HG03342 (cell line): Measurements from ENCODE around the gene CLCN5.

Source experiments
- ATAC-seq: cut with Tn5 transposase; IDR thresholded peaks from one replicate; pipeline ENCODE4 v1.9.1; 2021; ENCODE audit warnings: mild to moderate bottlenecking, moderate library complexity; ENCODE audit not compliant: unreplicated experiment

Gene CLCN5

DNA sequence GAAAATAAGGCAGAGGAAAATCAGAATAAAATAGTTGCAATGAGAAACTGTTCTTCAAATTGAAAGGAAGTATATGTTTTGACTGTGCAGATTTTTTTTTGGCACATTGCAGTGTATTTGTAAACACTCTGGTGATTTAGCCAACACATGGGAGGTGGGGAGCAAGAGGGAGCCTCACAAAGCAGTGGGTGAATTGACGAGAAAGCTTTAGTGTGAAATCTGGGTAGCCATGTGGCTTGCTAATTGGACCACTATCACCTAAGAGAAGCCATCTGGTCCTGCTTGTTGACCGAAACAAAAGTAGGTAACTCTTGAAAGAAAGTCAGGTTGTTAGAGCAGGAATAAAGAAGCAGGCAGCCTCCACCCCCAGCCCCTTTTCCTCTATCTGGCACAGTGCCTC lies 10.4 kb downstream of the CLCN5 start:
- no peak for ATAC-seq

DNA sequence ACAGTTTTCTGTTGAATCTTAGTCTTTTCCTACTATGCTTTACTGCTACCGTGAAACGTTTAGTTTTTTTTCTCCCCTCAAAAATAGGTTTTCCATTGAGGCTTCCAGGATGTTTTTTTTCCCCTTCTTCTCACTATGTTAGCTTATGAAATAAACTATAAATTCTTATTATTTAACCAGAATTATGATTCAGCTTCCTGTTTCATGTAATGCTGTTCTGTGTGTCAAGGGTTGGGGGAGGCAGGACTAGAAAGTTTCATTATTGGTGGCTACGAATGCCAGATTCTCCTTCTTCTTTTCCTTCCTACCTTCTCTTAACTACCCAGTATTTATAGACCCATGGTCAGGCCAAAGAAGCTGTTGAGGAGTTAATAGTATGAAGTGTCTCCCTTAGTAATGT lies 11.8 kb downstream of the CLCN5 start:
- ATAC-seq: no peak

GRCh38 chrX:49934729-49935128 lies 12.3 kb downstream of the CLCN5 start:
- no peak for ATAC-seq

GRCh38 chrX:49947781-49948180 lies 25.4 kb downstream of the CLCN5 start:
- no peak for ATAC-seq

- no peak for ATAC-seq
These were observed 27.6 kb downstream of the CLCN5 start for GRCh38 chrX:49949961-49950360.

GRCh38 chrX:49951524-49952193 lies 29.3 kb downstream of the CLCN5 start:
- no peak for ATAC-seq

DNA sequence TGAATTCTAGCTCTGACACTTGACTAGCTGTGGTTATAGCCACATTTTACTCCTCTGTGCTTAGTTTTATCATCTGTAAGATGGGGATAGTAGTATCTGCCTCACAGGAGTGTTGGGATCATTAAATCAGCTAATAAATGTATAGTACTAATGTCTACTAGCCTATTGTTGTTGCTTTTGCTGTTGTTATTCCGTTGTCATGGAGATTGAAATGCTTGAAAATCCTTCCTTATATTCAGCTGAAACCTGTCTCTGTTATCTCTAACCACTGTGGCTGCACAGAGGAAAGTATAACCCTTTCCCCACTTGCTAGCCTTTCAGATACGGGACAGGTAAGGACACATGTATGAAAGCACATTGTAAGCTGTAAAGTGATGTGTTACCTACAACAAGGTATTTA lies 33.9 kb downstream of the CLCN5 start:
- no peak for ATAC-seq

GRCh38 chrX:49958727-49959485 lies 36.5 kb downstream of the CLCN5 start:
- no peak for ATAC-seq

GRCh38 chrX:49959602-49960001 lies 37.2 kb downstream of the CLCN5 start:
- ATAC-seq: no peak

DNA sequence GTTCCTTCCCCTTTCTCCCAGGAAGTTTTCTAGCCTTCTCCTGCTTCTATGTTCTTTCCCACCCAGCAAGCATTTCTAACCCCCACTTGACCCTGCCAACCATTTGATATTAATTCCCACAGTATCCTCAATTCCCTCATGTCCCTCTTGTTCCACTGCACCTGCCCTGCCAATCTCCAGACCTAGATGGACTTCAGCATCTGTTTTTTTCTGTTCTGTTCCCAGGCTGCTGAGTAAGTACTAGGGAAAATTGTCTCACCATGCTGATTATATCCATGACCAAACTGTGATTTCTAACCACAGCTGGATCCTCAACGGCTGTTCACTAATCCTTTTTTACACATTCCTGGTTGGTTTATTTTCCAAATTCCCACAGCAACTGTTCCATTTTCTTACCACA lies 37.7 kb downstream of the CLCN5 start:
- no peak for ATAC-seq

DNA sequence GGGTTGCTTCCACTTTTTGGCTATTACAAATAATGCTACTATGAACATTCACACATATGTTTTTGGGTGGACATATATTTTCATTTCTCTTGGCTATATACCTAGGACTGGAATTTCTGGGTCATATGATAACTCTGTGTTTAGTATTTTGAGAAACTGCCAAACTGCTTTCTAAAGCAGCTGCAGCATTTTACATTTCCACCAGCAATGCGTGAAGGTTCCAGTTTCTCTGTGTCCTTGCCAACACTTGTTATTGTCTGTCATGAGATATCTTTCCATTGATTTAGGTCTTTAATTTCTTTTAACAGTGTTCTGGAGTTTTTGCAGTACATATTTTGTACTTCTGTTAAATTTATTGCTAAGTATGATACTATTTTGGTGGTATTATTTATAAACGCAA lies 48.3 kb downstream of the CLCN5 start:
- no peak for ATAC-seq

DNA sequence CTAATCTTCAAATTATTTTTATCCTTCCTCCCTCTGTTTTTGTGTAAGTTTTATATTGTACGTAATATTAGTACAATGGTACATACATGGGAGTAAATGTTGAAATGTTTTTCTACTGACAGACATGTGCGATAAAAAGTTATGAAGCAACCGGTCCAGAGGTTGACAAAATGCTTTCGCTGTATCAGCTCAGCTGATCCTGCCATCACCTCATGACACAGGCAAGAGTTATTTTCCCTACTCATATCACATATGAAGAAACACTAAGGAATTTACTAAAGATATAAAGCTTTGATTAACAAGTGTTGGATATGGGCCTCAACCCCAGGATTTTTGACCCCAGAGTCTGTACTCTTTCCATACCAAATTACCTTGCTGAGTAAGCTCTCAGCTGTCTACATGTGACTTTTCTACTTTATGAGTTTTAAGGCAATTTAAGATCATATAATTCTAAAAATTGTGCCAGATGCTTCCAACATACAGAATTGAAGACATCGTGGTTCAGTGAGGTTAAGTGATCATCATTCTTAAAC lies 50.0 kb downstream of the CLCN5 start:
- ATAC-seq: no peak

DNA sequence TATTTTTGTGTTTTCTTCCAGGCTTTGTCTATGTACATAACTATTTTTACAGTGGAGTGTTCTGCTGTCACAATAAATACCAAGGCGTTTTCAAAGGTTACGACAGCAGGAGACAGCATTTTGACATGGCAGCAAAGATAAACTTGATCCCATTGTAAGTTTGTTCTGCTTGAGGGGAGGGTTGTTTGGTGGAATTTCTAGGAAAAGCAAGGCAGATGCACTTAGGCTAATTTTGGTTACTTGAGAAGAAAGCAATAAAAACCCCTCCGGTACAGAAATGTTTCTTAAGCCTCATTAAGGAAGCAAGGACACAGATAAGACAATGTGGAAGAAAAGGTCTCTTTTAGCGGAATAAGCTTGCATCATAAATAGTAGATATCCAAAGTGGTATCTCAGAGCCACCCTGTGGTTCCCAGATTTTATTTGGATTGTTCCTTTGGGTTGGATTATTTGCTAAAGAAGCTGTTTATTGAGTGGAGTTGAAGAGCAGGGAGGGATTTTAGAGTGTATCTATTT lies 54.3 kb downstream of the CLCN5 start:
- ATAC-seq: no peak

DNA sequence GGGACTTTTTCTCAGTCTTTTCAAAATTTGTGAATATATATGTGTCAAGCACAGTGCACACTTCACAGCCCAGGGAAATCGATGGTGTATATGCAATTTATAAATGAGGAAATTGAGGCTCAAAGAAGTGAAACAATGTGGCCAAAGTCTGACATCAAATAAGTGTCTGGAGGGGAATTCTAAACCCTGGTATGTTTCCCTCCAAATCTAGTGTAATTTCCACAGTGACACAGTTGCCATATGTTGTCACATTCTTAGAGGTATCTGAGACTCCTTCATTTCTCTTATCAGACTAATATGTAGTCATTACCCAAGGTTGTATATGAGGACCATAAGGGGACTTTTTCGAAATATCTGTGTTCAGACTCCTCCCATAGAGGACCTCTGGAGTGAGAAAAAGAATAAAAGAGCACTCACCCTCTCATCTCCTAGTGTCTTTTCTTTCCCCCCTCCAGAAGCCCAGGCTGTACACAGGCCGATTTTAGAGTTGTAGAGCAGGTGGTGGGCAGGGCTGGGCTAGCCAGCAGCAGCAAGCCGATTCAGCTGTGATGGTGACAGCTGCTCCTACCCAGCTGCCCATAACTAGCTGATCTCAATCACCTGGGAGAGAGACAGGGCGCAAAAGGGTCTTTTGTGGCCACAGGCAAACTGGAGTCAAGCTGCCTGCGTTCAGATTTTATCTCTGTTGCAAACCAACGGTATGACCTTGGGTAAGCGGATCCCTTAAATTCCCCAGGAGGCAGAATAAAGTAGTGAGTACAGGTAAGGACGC lies 55.1 kb downstream of the CLCN5 start:
- no peak for ATAC-seq

GRCh38 chrX:49978176-49978575 lies 55.8 kb downstream of the CLCN5 start:
- no peak for ATAC-seq

GRCh38 chrX:49986058-49986457 lies 63.7 kb downstream of the CLCN5 start:
- ATAC-seq: no peak

GRCh38 chrX:49987651-49988050 lies 65.3 kb downstream of the CLCN5 start:
- no peak for ATAC-seq

GRCh38 chrX:49988143-49988542 lies 65.7 kb downstream of the CLCN5 start:
- no peak for ATAC-seq

- no peak for ATAC-seq
These were observed 69.4 kb downstream of the CLCN5 start for GRCh38 chrX:49991758-49992157.

- no peak for ATAC-seq
These were observed 70.5 kb downstream of the CLCN5 start for GRCh38 chrX:49992853-49993252.

DNA sequence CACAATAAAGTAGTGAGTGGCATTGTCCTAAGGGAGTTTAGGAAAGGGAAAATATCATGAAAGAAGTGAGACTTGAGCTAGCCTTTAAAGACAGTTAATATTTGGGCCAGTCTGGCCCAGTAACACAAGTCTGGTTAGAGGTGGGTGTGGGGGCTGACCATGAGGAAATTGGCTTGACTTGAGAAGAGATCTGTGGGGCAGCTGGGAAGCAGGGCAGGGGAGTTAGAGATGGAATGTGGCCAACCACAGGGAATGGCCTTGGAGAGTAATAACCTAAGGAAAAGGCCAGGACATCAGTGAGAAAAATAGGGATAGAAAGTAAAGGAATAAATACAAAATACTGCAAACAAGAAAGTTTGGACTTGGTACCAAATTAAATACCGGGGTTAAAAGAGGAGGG lies 71.3 kb downstream of the CLCN5 start:
- no peak for ATAC-seq
